Measurements from ENCODE around the gene SLC38A7. TPM values are rescaled to one million over a fixed set of nuclear protein-coding genes. Genes with fewer than 3 reads are reported as not detected.

SLC38A7 gene
- total and polyA plus RNA-seq, 2 of the 13 experiments (the other 11 are each of a cell fraction or from before 2014, with no cell fraction given): 13.2 to 14.1 TPM

DNA sequence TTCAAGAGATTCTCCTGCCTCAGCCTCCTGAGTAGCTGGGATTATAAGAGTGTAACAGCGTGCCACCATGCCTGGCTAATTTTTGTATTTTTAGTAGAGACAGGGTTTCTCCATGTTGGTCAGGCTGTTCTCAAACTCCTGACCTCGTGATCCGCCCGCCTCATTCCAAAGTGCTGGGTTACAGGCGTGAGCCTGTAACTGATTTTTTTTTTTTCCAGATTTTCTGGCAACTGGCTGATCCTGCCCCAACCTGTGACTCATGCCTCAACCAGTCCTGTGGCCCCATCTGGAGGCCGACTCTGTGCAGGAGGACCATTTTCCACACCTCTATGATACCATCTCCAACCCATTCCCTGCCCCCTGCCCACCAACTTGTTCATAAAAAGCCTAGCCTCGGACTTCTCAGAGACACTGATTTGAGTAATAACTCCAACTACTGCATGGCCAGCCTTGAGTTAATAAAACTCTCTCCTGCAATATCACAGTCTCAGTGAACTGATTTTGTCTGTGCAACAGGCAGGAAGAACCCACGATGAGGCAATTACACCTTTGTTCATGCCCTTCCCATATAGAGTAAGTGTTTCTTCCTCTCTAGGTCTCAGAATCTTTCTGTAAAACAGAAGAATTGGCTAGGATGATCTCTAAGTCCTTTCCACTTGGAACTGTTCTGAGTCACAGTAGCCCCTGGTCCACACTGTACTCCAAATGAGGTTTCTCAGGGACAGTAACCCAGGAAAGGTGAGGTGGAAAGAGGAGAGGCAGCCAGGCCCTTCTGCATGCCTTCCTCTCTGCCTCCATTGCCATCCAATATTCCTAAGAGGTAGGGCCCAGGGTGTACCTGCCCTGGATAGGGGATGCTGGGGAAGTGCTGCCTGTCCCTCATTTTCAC is 46.2 kb downstream of the SLC38A7 start (continued):
- TF ChIP-seq, protein P1, sequence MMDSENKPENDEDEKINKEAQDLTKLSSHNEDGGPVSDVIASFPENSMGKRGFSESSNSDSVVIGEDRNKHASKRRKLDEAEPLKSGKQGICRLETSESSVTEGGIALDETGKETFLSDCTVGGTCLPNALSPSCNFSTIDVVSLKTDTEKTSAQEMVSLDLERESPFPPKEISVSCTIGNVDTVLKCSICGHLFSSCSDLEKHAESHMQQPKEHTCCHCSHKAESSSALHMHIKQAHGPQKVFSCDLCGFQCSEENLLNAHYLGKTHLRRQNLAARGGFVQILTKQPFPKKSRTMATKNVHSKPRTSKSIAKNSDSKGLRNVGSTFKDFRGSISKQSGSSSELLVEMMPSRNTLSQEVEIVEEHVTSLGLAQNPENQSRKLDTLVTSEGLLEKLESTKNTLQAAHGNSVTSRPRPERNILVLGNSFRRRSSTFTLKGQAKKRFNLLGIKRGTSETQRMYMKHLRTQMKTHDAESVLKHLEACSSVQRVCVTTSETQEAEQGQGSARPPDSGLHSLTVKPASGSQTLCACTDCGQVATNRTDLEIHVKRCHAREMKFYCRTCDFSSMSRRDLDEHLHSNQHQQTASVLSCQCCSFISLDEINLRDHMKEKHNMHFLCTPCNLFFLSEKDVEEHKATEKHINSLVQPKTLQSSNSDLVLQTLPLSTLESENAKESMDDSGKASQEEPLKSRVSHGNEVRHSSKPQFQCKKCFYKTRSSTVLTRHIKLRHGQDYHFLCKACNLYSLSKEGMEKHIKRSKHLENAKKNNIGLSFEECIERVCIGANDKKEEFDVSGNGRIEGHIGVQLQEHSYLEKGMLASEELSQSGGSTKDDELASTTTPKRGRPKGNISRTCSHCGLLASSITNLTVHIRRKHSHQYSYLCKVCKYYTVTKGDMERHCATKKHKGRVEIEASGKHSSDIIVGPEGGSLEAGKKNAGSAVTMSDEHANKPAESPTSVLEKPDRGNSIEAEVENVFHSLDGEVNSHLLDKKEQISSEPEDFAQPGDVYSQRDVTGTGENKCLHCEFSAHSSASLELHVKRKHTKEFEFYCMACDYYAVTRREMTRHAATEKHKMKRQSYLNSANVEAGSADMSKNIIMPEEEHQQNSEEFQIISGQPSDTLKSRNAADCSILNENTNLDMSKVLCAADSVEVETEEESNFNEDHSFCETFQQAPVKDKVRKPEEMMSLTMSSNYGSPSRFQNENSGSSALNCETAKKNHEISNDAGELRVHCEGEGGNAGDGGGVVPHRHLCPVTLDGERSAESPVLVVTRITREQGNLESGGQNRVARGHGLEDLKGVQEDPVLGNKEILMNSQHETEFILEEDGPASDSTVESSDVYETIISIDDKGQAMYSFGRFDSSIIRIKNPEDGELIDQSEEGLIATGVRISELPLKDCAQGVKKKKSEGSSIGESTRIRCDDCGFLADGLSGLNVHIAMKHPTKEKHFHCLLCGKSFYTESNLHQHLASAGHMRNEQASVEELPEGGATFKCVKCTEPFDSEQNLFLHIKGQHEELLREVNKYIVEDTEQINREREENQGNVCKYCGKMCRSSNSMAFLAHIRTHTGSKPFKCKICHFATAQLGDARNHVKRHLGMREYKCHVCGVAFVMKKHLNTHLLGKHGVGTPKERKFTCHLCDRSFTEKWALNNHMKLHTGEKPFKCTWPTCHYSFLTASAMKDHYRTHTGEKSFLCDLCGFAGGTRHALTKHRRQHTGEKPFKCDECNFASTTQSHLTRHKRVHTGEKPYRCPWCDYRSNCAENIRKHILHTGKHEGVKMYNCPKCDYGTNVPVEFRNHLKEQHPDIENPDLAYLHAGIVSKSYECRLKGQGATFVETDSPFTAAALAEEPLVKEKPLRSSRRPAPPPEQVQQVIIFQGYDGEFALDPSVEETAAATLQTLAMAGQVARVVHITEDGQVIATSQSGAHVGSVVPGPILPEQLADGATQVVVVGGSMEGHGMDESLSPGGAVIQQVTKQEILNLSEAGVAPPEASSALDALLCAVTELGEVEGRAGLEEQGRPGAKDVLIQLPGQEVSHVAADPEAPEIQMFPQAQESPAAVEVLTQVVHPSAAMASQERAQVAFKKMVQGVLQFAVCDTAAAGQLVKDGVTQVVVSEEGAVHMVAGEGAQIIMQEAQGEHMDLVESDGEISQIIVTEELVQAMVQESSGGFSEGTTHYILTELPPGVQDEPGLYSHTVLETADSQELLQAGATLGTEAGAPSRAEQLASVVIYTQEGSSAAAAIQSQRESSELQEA (CRISPR knock-in tag; IDR thresholded peaks at IDR 0.05; ENCODE audit: not compliant biosample characterization): no peak
- TF ChIP-seq NR2F6 (IDR thresholded peaks at IDR 0.05): no peak
- TF ChIP-seq NR2F6 (CRISPR knock-in tag; IDR thresholded peaks at IDR 0.05): no peak
- TF ChIP-seq NFRKB (IDR thresholded peaks at IDR 0.05): no peak
- TF ChIP-seq TSC22D2 (CRISPR knock-in tag; IDR thresholded peaks at IDR 0.05; ENCODE audit: borderline replicate concordance): no peak
- TF ChIP-seq, protein P2, sequence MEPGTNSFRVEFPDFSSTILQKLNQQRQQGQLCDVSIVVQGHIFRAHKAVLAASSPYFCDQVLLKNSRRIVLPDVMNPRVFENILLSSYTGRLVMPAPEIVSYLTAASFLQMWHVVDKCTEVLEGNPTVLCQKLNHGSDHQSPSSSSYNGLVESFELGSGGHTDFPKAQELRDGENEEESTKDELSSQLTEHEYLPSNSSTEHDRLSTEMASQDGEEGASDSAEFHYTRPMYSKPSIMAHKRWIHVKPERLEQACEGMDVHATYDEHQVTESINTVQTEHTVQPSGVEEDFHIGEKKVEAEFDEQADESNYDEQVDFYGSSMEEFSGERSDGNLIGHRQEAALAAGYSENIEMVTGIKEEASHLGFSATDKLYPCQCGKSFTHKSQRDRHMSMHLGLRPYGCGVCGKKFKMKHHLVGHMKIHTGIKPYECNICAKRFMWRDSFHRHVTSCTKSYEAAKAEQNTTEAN (CRISPR knock-in tag; conservative IDR thresholded peaks at IDR 0.05): 0 out of 2 replicates have a peak, but pooled peaks have one; percentile 22
- TF ChIP-seq, protein P3, sequence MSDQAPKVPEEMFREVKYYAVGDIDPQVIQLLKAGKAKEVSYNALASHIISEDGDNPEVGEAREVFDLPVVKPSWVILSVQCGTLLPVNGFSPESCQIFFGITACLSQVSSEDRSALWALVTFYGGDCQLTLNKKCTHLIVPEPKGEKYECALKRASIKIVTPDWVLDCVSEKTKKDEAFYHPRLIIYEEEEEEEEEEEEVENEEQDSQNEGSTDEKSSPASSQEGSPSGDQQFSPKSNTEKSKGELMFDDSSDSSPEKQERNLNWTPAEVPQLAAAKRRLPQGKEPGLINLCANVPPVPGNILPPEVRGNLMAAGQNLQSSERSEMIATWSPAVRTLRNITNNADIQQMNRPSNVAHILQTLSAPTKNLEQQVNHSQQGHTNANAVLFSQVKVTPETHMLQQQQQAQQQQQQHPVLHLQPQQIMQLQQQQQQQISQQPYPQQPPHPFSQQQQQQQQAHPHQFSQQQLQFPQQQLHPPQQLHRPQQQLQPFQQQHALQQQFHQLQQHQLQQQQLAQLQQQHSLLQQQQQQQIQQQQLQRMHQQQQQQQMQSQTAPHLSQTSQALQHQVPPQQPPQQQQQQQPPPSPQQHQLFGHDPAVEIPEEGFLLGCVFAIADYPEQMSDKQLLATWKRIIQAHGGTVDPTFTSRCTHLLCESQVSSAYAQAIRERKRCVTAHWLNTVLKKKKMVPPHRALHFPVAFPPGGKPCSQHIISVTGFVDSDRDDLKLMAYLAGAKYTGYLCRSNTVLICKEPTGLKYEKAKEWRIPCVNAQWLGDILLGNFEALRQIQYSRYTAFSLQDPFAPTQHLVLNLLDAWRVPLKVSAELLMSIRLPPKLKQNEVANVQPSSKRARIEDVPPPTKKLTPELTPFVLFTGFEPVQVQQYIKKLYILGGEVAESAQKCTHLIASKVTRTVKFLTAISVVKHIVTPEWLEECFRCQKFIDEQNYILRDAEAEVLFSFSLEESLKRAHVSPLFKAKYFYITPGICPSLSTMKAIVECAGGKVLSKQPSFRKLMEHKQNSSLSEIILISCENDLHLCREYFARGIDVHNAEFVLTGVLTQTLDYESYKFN (CRISPR knock-in tag; conservative IDR thresholded peaks at IDR 0.05): peak; percentile 24; the same call in 1 of the 2 replicates
- TF ChIP-seq, protein P4, sequence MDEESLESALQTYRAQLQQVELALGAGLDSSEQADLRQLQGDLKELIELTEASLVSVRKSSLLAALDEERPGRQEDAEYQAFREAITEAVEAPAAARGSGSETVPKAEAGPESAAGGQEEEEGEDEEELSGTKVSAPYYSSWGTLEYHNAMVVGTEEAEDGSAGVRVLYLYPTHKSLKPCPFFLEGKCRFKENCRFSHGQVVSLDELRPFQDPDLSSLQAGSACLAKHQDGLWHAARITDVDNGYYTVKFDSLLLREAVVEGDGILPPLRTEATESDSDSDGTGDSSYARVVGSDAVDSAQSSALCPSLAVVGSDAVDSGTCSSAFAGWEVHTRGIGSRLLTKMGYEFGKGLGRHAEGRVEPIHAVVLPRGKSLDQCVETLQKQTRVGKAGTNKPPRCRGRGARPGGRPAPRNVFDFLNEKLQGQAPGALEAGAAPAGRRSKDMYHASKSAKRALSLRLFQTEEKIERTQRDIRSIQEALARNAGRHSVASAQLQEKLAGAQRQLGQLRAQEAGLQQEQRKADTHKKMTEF (CRISPR knock-in tag; IDR thresholded peaks at IDR 0.05): peak; percentile 48; the same call in 1 of the 2 replicates
- 0 out of 2 replicates have a peak, but pooled peaks have one; percentile 30 for TF ChIP-seq HES4 (CRISPR knock-in tag; IDR thresholded peaks at IDR 0.05; ENCODE audit: borderline replicate concordance)
- peak; percentile 54; the same call in 1 of the 2 replicates for TF ChIP-seq ZNF331 (CRISPR knock-in tag; IDR thresholded peaks at IDR 0.05)
- no peak for TF ChIP-seq MAFF (IDR thresholded peaks at IDR 0.05; ENCODE audit: low read depth, low read length)
- TF ChIP-seq SNAI1 (CRISPR knock-in tag; IDR thresholded peaks at IDR 0.05; ENCODE audit: borderline replicate concordance): peak; percentile 40; the same call in 1 of the 2 replicates
- TF ChIP-seq ZNF143 (CRISPR knock-in tag; IDR thresholded peaks at IDR 0.05): no peak
- peak; percentile 37; the same call in 1 of the 2 replicates for TF ChIP-seq MED1 (CRISPR knock-in tag; IDR thresholded peaks at IDR 0.05)

Data from HepG2 (cell line).